ENCODE measurements around the gene GDF10. TPM values are rescaled to one million over a fixed set of nuclear protein-coding genes. Genes with fewer than 3 reads are reported as not detected.

GDF10 gene
- total and polyA plus RNA-seq, 2 of the 13 experiments (the other 11 are each of a cell fraction or from before 2014, with no cell fraction given) = 0.03 TPM; not detected in 1

GRCh38 chr10:47312663-47312995, 12.6 kb downstream of the GDF10 start:
- BruUV-seq (replicated peaks) = no TSS peak
- H3K9me3 ChIP-seq (ENCODE audit: low read length) = no peaks in the 10 kb centered on the region
- H3K36me3 ChIP-seq (replicated peaks in 1 of 2; ENCODE audit: control insufficient read depth in 1 of 2, insufficient read depth in 2 of 2, low read length in 2 of 2) = no peaks in the 10 kb centered on the region
- WGBS (ENCODE audit: low lambda C conversion rate) = 0% methylated on average over 1 of the region's 7 CpGs
- FAIRE-seq (no peak), ATAC-seq (no peak), DNase-seq (ENCODE audit: low spot score) (no peak)
- no peaks in the 10 kb centered on the region for H3K4me1 ChIP-seq (ENCODE audit: insufficient read depth, low read length)
- peaks cover 4 to 14% of the 10 kb centered on the region in 2 experiments; a peak in 3 of 5 replicates for H3K27me3 ChIP-seq (ENCODE audit: control insufficient read depth in 1 of 2, insufficient read depth in 2 of 2, low read length in 2 of 2)
- intact Hi-C loops (cut with micrococcal nuclease; ENCODE audit: unreplicated experiment) = loop anchor here (1.0 to 5.0 kb wide), 2 partner anchors 265 to 288 kb away; no protein-coding TSS in a partner anchor
- CTCF ChIA-PET (ENCODE audit: low intra/inter-chr PET ratio, low total read pairs) = interaction anchor here (1.1 to 2.5 kb wide), 4 partner anchors 264 to 320 kb away, joined by 3 to 23 read pairs (median 11); no protein-coding TSS in a partner anchor
- POLR2A ChIA-PET = no interaction called here
- H3K4me3 ChIP-seq (replicated peaks in 1 of 3; ENCODE audit: insufficient read depth in 1 of 3, low read depth in 2 of 3, low read length in 3 of 3) = no peak overlapping the region
- no peak overlapping the region for H2AFZ ChIP-seq (ENCODE audit: low read length)
- in situ Hi-C loops (cut with HindIII; ENCODE audit: extremely low pct_ligation_motif_present, low pct_unique_long_range_greater_than_20kb) = no loop called here
- H3K4me2 ChIP-seq (ENCODE audit: low read depth, low read length) = no peak overlapping the region
- no peak overlapping the region for H3K9ac ChIP-seq (ENCODE audit: insufficient read depth, low read depth, low read length)
- H3K79me2 ChIP-seq (ENCODE audit: insufficient read depth, low read length) = no peaks in the 10 kb centered on the region
- no peak overlapping the region for H3K27ac ChIP-seq (ENCODE audit: extremely low read length, insufficient read depth, low read length)
- no peaks in the 10 kb centered on the region for H4K20me1 ChIP-seq (ENCODE audit: insufficient read depth, low read length)
- TF ChIP-seq THAP8 (CRISPR knock-in tag; IDR thresholded peaks at IDR 0.05; ENCODE audit: borderline replicate concordance) (no peak), SMYD3 (CRISPR knock-in tag; IDR thresholded peaks at IDR 0.05) (no peak), MAFG (CRISPR knock-in tag; IDR thresholded peaks at IDR 0.05) (no peak), SP4 (CRISPR knock-in tag; IDR thresholded peaks at IDR 0.05) (no peak), NONO (IDR thresholded peaks at IDR 0.05) (no peak), NONO (CRISPR knock-in tag; conservative IDR thresholded peaks at IDR 0.05) (no peak), ZNF318 (CRISPR knock-in tag; IDR thresholded peaks at IDR 0.05) (no peak), ZNF605 (CRISPR knock-in tag; IDR thresholded peaks at IDR 0.05) (no peak), ZBTB3 (CRISPR knock-in tag; IDR thresholded peaks at IDR 0.05; ENCODE audit: borderline replicate concordance, low read depth) (no peak), HDAC6 (IDR thresholded peaks at IDR 0.05; ENCODE audit: low read depth, low read length) (no peak), TSC22D2 (CRISPR knock-in tag; IDR thresholded peaks at IDR 0.05; ENCODE audit: borderline replicate concordance) (no peak), ZNF30 (CRISPR knock-in tag; IDR thresholded peaks at IDR 0.05) (no peak), GATAD1 (CRISPR knock-in tag; IDR thresholded peaks at IDR 0.05) (no peak), ZNF501 (CRISPR knock-in tag; IDR thresholded peaks at IDR 0.05) (no peak), ZNF431 (CRISPR knock-in tag; IDR thresholded peaks at IDR 0.05; ENCODE audit: borderline replicate concordance, low read depth) (no peak), FOSL1 (CRISPR knock-in tag; IDR thresholded peaks at IDR 0.05; ENCODE audit: borderline replicate concordance) (no peak)

Data from HepG2 (cell line).